ENCODE measurements around the gene SPON1. TPM values are rescaled to one million over a fixed set of nuclear protein-coding genes. Genes with fewer than 3 reads are reported as not detected.

Gene SPON1
- total and polyA plus RNA-seq, 10 of the 15 experiments (the other 5 are each of a cell fraction or from before 2014, with no cell fraction given) = 0.13 to 1.1 (median 0.18) TPM; not detected in 5

DNA sequence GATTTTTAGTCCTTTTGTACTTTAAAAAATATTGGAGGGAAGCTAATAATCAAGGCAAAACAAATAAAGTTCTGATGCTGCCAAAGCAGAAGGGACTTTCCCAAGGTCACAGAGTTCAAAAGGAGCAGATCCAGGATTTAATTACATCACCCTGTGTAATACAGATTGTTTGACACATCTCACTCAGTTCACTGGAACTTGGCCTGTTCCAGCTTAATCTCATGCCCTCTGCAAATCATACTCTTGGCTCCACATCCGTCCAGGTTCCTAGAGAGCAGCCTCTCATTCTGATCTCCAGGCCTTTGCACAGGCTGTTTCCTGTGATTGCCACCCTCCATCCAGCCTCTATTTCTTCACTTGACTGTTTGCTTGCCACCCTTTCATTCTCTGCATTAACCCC, 151.7 kb downstream of the SPON1 start:
- ChIA-PET POLR2A (no interaction called here), SMC1A (ENCODE audit: uncharacterized antibody, unreplicated experiment) (no interaction called here), CTCF (no interaction called here), RAD21 (ENCODE audit: unreplicated experiment) (no interaction called here)
- H3K4me3 ChIP-seq = no peak overlapping the region
- in situ Hi-C loops (cut with MboI) = no loop called here
- H3K27me3 ChIP-seq (replicated peaks in 1 of 2; ENCODE audit: control insufficient read depth in 2 of 2, insufficient read depth in 2 of 2, low read length in 1 of 2) = no peaks in the 10 kb centered on the region
- no peaks in the 10 kb centered on the region for H3K9me3 ChIP-seq (replicated peaks; ENCODE audit: control insufficient read depth, insufficient read depth, low read length)
- H2AFZ ChIP-seq (ENCODE audit: control insufficient read depth, low read depth, low read length) = no peak overlapping the region
- no peak overlapping the region for H3K27ac ChIP-seq (ENCODE audit: control insufficient read depth, insufficient read depth)
- H3K9ac ChIP-seq (ENCODE audit: control insufficient read depth, insufficient read depth, low read length) = no peak overlapping the region
- 25% methylated on average over 1 of the region's 1 CpG for WGBS (ENCODE audit: insufficient coverage, insufficient replicate concordance, low lambda C conversion rate, missing lambda C conversion rate)
- DNase-seq (ENCODE audit: low read depth, low spot score) (no peak), FAIRE-seq (no peak), ATAC-seq (no peak)
- intact Hi-C loops (cut with micrococcal nuclease; ENCODE audit: unreplicated experiment) = no loop called here
- H3K79me2 ChIP-seq (ENCODE audit: control insufficient read depth, insufficient read depth, low read length) = no peaks in the 10 kb centered on the region
- no TSS peak for BruUV-seq (replicated peaks)
- H3K36me3 ChIP-seq (ENCODE audit: control insufficient read depth in 2 of 2, insufficient read depth in 2 of 2, low read length in 1 of 2) = no peaks in the 10 kb centered on the region
- H3K4me1 ChIP-seq (ENCODE audit: control insufficient read depth, insufficient read depth, low read length) = no peaks in the 10 kb centered on the region
- TF ChIP-seq HCFC1 (IDR thresholded peaks at IDR 0.05; ENCODE audit: low read length) (no peak), PAX5 (IDR thresholded peaks at IDR 0.05; ENCODE audit: borderline replicate concordance, low read depth, low read length) (no peak), CBX5 (IDR thresholded peaks at IDR 0.05; ENCODE audit: low read depth) (no peak), GATAD2B (conservative IDR thresholded peaks at IDR 0.05; ENCODE audit: low read depth) (no peak), RBBP5 (conservative IDR thresholded peaks at IDR 0.05) (no peak), CHD2 (IDR thresholded peaks at IDR 0.05; ENCODE audit: borderline replicate concordance, low read depth, low read length) (no peak), EP300 (IDR thresholded peaks at IDR 0.05; ENCODE audit: borderline replicate concordance in 1 of 2, control insufficient read depth in 1 of 2, low read depth in 2 of 2, low read length in 2 of 2) (no peak), SMAD5 (IDR thresholded peaks at IDR 0.05; ENCODE audit: low read depth) (no peak), ETV6 (conservative IDR thresholded peaks at IDR 0.05 in 1 of 2, IDR thresholded peaks at IDR 0.05 in 1 of 2; ENCODE audit: borderline replicate concordance in 1 of 2, low read depth in 1 of 2) (no peak), HDAC6 (IDR thresholded peaks at IDR 0.05; ENCODE audit: unreplicated experiment) (no peak), NR2C2 (IDR thresholded peaks at IDR 0.05; ENCODE audit: borderline replicate concordance, control insufficient read depth, insufficient read length, low read depth) (no peak), BMI1 (IDR thresholded peaks at IDR 0.05; ENCODE audit: borderline replicate concordance) (no peak), NRF1 (conservative IDR thresholded peaks at IDR 0.05; ENCODE audit: low read depth, low read length) (no peak), TCF12 (IDR thresholded peaks at IDR 0.05; ENCODE audit: low read depth, low read length) (no peak), HDGF (IDR thresholded peaks at IDR 0.05) (no peak)
- TF ChIP-seq, protein P1, sequence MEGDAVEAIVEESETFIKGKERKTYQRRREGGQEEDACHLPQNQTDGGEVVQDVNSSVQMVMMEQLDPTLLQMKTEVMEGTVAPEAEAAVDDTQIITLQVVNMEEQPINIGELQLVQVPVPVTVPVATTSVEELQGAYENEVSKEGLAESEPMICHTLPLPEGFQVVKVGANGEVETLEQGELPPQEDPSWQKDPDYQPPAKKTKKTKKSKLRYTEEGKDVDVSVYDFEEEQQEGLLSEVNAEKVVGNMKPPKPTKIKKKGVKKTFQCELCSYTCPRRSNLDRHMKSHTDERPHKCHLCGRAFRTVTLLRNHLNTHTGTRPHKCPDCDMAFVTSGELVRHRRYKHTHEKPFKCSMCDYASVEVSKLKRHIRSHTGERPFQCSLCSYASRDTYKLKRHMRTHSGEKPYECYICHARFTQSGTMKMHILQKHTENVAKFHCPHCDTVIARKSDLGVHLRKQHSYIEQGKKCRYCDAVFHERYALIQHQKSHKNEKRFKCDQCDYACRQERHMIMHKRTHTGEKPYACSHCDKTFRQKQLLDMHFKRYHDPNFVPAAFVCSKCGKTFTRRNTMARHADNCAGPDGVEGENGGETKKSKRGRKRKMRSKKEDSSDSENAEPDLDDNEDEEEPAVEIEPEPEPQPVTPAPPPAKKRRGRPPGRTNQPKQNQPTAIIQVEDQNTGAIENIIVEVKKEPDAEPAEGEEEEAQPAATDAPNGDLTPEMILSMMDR (IDR thresholded peaks at IDR 0.05 in 2 of 3, conservative IDR thresholded peaks at IDR 0.05 in 1 of 3; ENCODE audit: control insufficient read depth in 2 of 3, extremely low read depth in 1 of 3, insufficient read depth in 1 of 3, low read depth in 3 of 3, low read length in 3 of 3) = no peak
- TF ChIP-seq, protein P2, sequence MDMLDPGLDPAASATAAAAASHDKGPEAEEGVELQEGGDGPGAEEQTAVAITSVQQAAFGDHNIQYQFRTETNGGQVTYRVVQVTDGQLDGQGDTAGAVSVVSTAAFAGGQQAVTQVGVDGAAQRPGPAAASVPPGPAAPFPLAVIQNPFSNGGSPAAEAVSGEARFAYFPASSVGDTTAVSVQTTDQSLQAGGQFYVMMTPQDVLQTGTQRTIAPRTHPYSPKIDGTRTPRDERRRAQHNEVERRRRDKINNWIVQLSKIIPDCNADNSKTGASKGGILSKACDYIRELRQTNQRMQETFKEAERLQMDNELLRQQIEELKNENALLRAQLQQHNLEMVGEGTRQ (IDR thresholded peaks at IDR 0.05; ENCODE audit: borderline replicate concordance, low read depth, low read length) = no peak
- TF ChIP-seq, protein P3, sequence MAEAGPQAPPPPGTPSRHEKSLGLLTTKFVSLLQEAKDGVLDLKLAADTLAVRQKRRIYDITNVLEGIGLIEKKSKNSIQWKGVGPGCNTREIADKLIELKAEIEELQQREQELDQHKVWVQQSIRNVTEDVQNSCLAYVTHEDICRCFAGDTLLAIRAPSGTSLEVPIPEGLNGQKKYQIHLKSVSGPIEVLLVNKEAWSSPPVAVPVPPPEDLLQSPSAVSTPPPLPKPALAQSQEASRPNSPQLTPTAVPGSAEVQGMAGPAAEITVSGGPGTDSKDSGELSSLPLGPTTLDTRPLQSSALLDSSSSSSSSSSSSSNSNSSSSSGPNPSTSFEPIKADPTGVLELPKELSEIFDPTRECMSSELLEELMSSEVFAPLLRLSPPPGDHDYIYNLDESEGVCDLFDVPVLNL (IDR thresholded peaks at IDR 0.05; ENCODE audit: low read depth, low read length) = no peak
- no peak overlapping the region for H3K4me2 ChIP-seq (ENCODE audit: control insufficient read depth, insufficient read depth)
- no peaks in the 10 kb centered on the region for H4K20me1 ChIP-seq (ENCODE audit: control insufficient read depth, insufficient read depth)
